Measurements from ENCODE around the gene NVL.

DNA sequence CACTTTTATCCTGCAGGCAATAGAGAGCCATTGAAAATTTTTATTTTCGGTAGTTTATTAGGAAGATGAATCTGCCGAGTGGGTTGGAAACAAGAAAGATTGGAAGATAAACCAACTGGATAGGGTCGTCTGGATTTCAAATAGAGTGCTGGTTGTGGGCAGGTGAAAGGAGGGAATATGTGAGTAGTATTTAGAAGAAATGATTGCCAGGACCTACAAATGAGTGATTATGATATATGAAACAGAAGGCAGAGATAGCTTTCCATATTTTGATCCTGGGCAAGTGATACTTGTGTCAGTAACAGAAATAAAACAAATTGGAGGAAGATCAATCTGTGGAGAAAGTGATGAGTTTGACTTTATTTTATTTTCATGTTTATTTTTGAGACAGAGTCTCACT, 29.2 kb upstream of the NVL start:
- TF ChIP-seq, protein P1, sequence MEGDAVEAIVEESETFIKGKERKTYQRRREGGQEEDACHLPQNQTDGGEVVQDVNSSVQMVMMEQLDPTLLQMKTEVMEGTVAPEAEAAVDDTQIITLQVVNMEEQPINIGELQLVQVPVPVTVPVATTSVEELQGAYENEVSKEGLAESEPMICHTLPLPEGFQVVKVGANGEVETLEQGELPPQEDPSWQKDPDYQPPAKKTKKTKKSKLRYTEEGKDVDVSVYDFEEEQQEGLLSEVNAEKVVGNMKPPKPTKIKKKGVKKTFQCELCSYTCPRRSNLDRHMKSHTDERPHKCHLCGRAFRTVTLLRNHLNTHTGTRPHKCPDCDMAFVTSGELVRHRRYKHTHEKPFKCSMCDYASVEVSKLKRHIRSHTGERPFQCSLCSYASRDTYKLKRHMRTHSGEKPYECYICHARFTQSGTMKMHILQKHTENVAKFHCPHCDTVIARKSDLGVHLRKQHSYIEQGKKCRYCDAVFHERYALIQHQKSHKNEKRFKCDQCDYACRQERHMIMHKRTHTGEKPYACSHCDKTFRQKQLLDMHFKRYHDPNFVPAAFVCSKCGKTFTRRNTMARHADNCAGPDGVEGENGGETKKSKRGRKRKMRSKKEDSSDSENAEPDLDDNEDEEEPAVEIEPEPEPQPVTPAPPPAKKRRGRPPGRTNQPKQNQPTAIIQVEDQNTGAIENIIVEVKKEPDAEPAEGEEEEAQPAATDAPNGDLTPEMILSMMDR (IDR thresholded peaks at IDR 0.05): no peak
- TF ChIP-seq POLR2AphosphoS5 (IDR thresholded peaks at IDR 0.05; ENCODE audit: insufficient read depth in 1 of 2, low read depth in 1 of 2): no peak
- TF ChIP-seq POLR2A (IDR thresholded peaks at IDR 0.05): no peak

Data from vagina (tissue), 2 donors.